Peyer's patch (tissue), 4 donors: Measurements from ENCODE around the gene FGF22.

ENCODE experiments used
- CTCF ChIP-seq, 6 experiments: fragments of 450-650 bp in 4 of 6; fragments of 200-600 bp in 2 of 6; sonication (generic) in 1 of 6; IDR thresholded peaks; one replicate each; pipeline ENCODE4 v1.5.1; 2017 to 2019; ENCODE audit warnings: antibody characterized with exemption in 6 of 6, mild to moderate bottlenecking in 3 of 6, moderate library complexity in 1 of 6
- POLR2A ChIP-seq, 2 donors: fragments of 450-650 bp; IDR thresholded peaks; one replicate each; pipeline ENCODE4 v1.5.1; 2017; ENCODE audit warnings: antibody characterized with exemption in 2 of 2, mild to moderate bottlenecking in 2 of 2, moderate library complexity in 2 of 2

- TF ChIP-seq CTCF (IDR thresholded peaks at IDR 0.05) (no peak), POLR2A (IDR thresholded peaks at IDR 0.05) (no peak)
Measured at GRCh38 chr19:613732-614567, 25.7 kb upstream of the FGF22 start.
